ENCODE measurements around the gene UGT1A6.

Gene UGT1A6

DNA sequence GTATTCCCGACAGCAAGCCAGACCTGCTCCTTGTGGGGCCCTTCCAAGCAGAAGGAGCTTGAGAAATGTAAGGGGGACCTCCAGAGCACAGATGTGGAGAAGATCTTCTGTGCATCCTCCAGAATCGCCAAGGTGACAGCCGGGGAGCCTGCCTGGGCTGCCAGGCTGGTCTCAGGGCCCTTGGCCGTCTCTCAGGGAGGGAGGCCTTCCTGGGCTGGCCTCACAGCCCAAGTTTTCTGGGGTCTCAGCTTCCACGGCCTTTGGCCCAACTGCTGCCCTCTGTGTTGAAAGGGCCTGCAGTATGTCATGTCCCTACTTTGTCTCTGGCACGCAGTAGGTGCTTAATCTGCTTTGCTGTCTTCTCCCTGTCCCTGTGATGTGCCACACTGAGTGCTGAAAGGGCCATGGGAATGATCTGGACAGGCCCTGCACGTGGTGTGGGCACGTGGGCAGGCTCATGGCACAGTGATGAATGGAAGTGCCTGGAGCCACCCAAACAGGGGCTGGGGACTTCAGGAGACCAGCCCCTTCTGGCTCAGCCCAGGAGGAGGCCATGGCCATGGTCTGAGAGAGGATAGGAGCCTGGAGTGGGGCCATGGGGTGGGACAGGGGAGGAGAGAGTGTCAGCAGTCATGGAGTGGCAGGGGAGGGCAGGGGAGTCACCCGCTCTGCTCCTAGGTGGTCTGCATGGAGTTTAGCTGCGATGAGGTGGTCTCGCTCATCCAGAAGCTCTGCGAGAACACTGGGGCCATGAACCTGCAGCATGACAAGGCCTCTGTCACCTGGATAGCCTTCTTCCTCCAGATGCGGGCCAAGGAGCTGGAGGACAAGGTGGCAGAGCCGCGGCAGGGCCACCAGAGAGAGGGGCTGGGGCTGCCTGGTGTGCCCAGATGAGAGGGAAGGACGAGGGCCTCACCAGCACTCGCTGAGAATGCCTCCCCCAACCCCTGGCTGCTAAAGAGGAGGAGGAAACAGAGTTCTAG lies 126.2 kb downstream of the UGT1A6 start:
- DNase-seq (ENCODE audit: low read depth in 2 of 2): no peak

DNA sequence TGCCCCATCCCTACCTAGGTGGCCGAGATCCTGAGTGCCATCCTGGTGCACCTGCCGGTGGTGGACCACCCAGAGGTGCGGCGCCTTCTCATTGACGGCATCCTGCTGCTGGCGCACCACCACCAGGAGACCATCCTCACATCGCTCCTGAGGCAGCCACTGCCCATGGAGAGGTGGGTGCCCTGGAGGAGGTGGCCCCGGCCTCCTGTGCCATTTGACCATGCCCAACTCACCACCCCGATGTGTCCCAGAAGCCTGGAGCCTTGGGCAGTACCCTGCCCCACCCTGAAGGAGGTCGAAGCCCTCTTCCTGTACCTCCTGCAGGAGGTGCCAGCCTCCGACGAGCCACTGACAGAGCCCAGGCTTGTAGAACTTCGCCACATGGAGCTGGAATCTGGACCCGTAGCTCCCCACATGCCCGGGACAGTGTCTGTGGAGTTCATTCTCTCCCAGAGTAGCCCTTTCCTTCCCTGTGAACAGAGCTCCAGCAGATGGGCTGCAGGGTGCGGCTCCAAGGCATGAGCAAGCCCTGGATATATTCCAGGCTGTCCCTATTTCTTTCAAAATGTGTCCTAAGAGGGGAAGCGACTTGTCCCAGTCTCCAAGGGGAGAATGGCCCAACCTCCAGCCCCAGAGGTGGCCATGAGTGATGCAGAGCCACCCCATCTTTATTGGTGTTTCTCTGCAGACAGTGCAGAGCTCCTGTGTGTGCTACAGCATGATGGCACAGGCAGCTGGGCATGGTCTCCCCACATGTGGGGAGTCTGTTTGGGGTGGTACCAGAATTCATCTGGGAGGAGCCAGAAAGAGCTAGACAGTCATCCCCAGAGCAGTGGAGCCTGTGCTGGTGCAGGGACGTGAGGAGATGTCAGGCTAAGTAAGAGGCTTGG lies 127.4 kb downstream of the UGT1A6 start:
- DNase-seq (ENCODE audit: low read depth in 2 of 2): no peak

DNA sequence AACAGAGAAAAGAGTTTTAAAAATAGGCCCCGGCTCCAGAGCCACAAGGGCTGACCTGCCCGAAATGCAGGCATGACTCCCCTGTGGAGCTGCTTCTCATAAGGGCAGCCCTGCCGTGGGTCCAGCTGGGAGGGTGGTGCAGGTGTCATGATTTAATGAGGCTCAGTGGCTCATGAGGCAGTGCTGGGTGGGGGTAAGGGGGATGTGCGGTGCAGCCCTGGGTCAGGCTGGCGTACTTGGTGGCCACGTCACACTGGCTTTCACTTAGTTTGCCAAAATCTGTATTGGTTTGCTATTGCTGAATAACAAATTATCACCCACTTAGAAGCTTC lies 128.1 kb downstream of the UGT1A6 start:
- DNase-seq (ENCODE audit: low read depth in 2 of 2): no peak

DNA sequence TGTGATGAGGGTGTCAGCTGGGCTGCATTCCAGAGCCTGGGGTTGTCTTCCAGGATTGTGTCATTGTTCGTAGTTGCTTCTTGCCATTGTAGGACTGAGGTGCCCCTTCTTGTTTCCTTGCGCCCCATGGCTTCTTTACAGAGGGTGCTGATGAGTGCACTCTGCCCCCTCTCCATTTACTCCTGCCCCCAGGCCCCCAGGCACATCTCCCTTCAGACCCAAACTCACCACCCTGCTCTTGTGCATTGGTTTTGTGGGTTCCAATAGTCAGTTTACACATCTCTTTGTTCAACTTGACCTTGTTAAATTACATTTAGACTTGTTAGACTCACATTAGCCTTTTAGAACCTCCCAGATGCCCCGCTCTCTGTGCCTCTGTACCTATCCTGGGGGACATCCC lies 128.5 kb downstream of the UGT1A6 start:
- no peak for DNase-seq (ENCODE audit: low read depth in 2 of 2)

DNA sequence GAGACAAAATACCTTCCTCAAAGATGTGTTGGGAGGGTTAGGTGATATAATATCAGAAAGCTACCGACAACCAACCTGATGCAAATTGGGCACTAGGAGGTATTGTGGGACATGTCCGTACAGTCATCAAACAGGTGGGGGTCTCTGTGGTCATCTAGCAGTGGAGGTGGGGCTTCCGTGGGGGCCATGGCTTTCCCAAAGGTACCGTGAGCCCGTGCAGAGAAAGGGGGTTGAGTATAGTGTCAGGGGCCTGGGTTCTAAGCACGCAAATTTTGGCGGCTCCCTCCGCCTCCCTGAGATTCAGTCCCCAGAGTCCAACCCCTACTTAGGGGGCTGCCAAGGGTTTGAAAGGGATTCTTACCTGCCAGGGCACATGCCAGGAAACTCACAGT lies 129.0 kb downstream of the UGT1A6 start:
- DNase-seq (ENCODE audit: low read depth in 2 of 2): no peak

DNA sequence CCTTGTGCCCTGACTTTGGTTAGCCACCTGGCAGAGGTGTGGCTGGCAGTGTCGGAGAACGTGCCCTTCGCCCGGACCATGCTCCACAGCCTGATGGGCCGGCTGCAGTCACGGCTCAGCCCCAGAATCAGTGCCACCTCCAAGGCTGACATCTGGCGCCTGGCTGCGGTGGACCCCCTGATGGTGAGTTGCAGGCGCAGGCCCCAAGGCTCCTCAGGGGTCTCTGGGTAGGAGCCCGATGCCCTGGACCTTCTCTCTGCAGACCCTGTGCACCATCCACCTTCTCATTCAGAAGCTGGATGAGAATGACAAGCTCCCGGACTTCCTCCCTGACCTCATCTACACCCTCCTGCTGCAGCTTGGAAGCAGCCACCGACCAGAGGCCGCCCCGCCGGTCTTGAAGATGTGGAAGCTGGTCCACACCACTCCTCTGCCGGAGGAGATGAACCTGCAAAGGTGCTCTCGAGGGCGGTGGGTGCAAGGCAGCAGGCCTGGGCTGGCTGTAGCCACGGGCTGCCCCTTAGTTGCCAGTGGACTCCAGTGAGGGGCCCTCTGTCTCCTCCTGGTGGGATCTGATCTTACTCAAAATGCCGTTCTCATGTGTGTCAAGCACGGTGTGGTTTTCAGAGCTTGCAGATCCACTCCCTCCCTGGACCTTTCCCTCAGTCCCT lies 129.5 kb downstream of the UGT1A6 start:
- no peak for DNase-seq (ENCODE audit: low read depth in 2 of 2)
